Femur (tissue), 1 donor: ENCODE results near the gene POLR2J3.
"Not testable (repeated sequence)": the region's sequence is repeated elsewhere in the genome, so short reads cannot be mapped to it uniquely, and the experiment has no call there.

Experiments
- DNase-seq: peaks from one replicate; pipeline ENCODE4 v3.0.0-alpha.2; 2017

Gene POLR2J3

DNA sequence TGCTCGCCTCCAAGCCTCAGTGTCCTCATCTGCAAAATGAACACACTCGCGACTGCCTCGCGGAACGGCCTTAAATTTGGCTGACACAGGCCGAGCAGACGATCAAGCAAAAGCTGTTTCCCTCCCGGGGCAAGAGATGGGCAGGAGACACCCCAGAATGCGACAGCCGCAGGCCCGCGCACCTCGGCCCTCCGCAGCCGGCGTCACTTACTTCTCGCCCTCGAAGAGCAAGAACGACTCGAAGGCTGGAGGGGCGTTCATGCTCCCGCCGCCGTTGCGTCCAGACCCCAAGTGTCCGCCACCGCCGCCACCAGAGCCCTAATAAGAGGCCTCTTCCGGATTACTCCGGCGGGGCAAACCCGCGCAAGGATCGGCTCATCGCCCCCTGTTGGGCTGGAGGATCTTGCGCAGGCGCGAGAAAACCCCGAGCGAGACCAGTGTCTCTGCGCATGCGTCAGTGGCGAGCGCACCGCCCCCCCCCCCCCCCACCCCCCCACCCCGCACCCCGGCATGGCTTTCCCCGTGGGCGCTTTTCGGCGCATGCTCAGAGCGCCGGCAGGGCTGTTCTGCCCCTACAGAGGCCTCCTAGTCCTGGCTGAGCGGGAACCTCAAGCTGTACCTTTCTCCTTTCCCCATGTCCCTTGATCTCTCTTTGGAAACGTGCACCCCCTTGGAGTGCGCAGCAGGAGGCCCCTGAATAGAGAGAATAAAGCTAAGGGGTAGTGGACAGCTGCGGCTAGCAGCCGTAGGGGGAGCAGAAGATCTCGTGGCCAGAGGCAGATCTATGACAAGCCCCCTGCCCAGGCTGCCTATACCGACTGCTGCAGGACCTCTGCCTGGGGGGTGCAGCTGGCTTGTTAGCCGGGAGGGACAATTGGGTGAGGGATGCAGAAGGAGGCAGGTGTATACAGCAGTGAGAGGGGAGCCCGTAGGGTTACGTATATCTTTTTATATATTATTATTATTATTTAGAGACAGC lies at the start of gene POLR2J3:
Gene POLR2J3, minus strand, starts transcription at position 323 of the 979 bp plus-strand sequence. Its CDS starts 62 bp downstream, at position 261.
- not testable (repeated sequence) for DNase-seq

DNA sequence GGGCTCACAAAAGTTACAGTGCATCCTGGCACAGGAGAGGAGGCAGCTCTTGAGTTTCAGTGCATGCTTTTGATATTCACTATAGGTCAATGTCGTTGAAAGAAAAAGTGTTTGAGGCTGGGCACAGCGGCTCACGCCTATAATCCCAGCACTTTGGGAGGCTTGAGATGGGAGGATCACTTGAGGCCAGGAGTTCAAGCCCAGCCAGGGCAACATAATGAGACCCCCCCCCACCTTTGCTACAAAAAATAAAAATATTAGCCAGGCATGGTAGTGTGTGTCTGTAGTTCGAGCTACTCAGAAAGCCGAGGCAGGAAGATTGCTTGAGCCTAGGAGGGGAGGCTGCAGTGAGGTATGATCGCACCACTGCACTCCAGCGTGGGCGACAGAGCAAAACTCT lies 45.7 kb upstream of the POLR2J3 start:
- DNase-seq: not testable (repeated sequence)

DNA sequence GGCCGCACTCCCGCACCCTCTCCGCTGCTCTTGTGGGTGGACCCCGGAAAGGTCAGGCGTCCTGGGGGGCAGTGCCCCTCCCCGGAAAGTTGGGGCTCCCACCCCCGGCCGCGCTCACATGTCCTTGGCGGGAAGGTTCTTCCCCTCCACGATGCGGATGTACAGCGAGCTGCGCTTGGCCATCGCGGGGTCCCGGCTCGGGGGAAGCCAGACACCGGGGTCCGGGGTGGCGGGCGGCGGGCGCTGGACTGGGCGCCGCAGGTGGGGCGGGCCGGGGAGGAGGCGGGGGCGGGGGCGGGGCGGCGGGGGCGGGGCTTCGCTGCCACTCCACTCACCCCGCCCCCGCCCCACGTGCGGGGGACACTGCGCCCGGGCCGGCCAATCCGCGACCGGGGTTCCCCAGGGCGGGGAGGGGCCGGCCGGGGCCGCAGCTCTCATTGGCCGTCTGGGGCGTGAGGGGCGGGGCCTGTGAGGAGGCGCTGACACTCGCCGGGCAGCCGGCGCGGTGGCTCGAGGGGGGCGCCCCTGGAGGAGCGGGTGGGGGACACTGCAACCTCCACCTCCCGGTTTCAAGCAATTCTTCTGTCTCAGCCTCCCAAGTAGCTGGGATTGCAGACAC lies 44.2 kb upstream of the POLR2J3 start, which contains the start of gene RASA4:
Gene RASA4, minus strand, starts transcription at position 250 of the 619 bp plus-strand sequence. Its CDS starts 67 bp downstream, at position 183.
- DNase-seq: peak; percentile 65

DNA sequence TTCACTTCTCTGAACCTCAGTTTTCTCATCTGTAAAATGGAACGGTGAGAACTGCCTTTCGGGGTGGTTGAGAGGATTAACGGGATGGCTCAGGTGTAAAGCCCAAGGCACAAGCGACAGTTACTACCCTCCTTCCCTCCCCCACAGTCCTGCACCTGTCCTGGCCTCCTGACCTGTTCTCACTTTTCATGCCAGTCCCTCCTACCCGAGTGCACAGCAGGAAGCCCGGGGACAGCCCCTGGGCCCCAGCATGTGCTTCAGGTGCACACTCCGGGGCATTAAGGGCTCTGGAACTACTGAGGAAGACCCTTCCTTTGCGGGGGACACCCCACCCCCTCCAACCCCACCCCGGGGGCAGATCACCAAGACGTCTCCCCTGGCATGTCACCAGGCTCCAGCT lies 43.5 kb upstream of the POLR2J3 start:
- not testable (repeated sequence) for DNase-seq

DNA sequence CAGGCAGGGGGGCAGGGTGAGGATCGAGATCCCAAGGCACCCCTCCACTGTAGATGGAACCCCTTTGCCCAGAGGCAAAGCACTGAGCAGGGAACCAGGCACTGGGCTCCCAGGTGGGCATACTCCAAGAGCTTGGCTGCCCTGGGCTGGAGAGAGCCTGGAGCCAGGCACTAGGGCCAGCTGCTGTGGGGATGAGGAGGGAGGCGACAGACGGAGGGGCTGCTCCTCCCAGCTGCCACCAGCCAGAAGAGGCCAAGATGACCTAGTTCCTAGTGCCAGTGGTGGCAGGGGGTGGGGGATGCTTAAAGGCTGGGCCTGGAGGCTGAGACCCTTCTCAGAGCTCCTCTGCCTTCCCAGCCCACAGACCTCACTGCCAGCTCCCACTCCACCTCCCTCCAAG lies 42.5 kb upstream of the POLR2J3 start:
- not testable (repeated sequence) for DNase-seq

DNA sequence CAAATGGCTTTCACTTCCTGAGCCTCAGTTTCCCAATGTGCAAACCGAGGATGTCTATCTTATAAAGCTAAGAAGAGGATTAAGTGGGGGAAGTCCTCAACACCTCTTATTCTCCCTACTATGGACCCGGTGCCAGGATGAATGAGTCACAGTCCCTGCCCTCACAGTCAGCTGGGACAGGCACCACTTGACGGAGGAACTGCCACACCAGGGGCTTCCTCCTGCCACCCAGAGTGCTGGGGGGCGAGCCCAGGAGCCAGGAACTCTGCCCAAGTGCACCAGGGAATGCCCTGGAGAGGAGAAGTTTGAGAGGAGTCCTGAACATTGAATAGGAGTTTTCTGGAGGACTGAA lies 41.9 kb upstream of the POLR2J3 start:
- not testable (repeated sequence) for DNase-seq

DNA sequence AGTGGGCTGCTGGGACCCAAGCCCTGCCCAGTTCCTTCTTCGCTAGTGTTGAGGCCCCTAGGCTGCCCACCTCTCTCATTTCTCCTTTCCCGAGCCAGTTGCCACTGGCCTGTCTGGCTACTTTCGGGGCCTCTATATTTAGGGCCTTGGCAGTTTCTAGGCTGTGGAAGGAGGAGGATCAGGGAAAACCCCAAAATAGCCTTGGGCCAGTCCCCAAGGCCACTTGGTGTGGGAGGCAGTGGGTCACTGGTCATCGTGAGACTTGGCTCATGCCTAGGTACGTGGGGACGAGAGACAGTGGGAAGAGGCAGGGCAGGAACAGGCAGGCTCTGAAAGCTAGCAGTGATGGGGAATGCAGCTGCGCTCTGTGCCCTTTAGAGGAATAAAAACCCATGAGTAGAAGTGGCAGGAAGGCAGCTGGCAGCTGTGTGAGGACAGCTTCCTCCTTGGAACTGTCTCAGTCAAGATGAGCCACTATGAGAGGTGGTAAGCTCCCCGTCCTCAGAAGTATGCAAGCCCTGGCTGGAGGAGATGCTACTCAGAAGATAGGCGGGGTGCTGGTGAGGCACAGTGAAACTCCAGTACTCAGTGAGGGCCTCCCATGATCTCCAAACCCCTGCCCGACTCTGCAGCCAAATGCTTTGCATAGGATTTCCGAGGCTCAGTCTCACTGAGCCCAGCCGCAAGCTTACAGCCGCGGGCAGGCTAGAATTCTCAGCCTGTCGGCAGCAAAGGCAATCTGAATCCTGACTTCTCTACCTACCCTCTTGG lies 41.4 kb upstream of the POLR2J3 start:
- not testable (repeated sequence) for DNase-seq

DNA sequence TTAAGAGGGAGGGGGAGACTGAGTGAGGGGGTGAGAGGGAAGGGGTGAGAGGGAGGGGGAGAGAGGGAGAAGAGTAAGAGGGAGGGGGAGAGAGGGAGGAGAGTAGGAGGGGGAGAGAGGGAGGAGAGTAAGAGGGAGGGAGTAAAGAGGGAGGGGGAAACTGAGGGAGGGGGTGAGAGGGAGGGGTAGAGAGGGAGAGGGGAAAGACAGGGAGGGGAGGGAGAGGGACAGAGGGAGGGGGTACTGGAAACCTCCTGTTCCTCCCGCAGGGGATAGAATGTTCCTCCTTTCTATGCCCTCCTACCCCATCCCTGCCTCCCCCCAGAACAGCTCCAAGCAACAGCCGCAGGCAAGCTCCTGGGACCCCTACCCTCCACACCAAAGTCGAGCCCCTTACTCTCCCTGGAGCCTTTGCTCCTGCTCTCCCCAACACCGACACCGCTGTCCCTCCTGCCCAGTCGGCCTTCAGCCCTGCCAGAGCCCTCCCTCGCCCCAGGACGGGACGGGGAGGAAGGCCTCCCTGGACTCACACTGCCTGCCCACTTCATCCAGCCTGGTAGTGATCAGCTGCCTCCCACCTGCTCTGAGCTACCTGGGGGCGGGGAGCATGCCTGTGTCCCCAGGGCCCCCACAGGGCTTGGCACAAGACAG lies 39.4 kb upstream of the POLR2J3 start:
- peak; percentile 48 for DNase-seq

DNA sequence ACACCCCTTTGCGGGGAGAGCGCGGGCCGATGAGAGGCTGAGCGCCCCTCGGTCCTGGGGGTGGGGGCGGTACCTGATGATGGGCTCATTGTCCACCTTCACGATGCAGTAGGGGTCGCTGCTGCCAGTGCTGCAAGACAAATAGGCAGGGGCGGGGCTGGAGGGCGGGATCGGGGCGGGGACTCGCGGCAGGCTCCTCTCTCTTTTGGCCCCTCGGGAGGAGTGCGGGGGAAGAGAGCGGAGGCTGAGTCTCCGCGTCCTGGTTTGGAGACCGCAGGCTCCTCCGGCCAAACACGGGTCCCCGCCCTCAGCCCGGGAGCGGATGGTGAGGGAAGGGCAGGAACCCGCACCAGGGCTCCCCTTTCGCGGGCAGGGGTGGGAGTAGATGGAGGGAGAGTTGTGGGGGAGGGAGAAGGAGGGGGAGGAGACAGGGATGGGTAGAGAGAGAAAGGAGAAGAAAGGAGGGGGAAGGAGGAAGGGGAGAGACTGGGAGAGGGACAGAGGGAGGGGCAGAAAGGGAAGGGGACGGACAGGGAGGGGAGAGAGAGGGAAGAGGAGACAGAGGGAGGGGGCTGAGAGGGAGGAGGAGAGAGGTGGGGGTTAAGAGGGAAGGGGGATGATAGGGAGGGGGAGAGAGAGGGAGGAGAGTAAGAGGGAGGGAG lies 38.8 kb upstream of the POLR2J3 start:
- DNase-seq: not testable (repeated sequence)

DNA sequence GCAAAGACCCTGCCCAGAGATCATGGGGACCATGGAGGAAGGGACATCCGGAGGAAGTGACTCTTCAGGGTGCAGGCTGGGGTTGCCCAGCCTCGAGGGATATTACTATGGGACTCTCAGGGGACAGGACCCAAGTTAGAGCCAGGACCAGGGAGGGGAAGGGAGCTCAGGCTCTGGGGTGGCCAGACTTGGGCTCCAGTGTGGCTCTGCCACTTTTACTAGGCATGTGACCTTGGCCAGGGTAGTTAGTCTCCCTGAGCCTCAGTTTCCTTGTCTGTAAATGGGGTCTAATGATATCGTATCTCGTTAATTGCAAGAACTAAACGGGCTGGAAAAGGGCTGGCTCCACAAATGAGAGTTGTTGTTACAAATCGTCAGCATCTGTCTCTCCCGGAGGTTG lies 38.1 kb upstream of the POLR2J3 start:
- not testable (repeated sequence) for DNase-seq

DNA sequence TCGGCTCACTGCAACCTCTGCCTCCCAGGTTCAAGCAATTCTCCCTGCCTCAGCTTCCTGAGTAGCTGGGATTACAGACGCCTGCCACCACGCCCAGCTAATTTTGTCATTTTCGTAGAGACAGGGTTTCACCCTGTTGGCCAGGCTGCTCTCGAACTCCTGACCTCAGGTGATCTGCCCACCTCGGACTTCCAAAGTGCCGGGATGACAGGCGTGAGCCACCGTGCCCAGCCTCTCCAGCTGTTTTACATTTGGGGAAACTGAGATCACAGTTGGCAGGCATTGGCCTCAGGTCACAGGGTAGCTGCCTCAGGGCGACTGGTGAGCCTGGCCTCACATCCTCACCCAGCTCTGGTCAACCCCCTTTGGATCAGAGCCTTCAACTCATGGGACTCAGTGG lies 37.4 kb upstream of the POLR2J3 start:
- DNase-seq: not testable (repeated sequence)

DNA sequence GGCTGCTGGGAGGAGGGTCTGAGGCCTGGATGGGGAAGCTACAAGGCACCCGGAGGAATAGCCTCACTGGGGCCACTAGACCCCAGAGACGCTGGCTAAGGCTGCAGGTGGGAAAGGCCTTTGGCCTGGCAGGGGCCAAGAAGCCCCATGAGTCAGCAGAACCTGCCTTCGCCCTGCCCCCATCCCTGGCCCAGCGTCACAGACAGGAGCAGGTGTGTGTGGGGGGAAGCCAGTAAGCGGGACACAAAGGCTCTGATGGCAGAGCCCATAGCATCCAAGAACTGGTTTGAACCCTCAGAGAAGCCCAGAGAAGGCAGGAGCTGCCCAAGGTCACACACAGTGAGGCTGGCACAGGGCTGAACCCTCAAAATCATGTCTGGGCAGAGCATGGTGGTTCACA lies 34.5 kb upstream of the POLR2J3 start:
- not testable (repeated sequence) for DNase-seq

DNA sequence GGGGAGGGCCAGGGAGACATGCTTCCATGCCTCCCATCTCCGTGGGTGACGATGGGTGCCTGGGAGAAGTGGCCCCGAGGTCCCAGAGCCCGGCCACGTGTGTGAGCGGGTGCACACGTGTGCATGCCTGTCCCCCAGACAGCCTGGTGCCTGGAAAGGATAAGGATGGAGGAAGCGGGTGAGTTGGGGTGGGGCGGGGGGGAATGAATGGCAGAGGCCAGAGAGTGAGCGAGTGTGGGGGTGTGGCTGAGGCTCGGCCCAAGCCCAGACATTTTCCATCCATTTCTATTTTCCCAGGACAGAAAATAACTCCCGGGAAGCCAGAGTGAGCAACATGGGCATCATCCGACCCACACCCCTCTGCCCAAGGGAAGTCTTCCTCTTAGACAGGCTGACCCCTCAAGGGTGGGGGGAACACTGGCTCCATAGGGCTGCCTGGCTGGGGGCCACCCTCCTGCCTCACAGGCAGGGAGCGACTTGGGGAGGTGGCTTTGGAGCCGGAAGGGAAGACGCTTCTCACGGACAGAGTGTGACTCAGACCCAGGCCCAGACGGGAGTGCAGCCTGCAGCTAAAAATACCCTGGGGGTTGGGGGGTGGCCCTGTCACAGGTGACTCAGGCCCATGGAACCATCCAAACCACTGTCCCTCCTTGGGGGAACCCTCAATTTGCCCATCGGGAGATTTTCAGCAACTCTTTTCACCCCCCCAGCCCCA lies 32.2 kb upstream of the POLR2J3 start:
- DNase-seq: not testable (repeated sequence)

DNA sequence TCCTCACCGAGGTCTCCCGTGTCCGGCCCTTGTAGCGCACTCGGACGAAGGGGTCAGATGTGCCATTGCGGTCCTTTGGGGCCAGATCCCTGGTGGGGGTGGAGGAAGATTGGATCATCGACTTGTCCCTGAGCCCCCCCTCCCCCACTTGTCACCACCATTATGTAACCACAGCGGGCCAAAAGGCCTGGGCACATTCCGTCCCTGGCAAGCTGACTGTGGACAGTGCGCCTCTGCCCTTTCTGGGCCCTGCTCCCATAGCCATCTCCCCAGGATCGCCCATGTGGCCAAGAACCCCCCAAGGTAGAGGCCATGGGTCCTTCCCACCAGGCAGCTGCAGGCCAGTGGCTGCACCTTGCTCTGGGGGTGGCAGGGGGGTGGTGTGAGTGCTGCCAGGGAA lies 29.9 kb upstream of the POLR2J3 start:
- DNase-seq: not testable (repeated sequence)

DNA sequence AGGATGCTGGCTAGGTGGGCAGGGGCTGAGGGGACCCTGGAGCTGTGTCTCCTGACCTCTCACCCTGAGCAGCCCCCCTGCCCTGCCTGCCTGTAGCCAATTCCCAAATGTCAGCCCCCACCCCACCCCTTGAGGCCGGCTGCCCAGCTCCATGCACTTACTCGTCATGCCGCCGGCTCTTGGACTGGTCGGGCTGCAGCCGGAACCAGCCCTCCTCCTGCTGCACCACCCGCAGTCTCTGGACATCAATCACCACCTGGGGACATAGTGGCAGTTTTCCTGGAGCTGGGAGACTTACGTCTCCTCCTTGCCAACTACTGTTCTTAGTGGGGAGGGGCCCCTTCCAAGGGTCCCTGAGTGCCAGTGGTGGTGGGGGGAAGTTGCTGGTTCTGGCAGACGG lies 27.3 kb upstream of the POLR2J3 start:
- DNase-seq: not testable (repeated sequence)

DNA sequence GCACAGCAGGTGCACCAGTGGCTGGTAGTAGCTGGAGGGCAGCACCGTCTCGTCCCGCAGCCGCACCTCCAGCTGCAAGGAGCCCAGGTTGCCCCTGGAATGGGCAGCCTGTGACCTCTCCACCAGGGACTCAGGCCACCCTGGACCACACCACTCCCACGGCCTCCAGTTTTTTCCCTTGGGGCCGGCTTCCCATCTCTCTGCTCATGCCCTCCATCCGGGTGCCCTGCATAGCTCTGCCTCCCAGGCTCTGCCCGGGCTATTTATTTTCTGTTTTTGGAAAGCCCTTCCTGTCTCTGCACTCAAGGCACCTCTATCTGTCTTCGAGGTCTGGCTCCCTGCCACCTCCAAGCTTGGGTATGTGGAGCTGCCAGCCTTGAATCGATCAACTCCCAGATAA lies 23.7 kb upstream of the POLR2J3 start:
- not testable (repeated sequence) for DNase-seq

DNA sequence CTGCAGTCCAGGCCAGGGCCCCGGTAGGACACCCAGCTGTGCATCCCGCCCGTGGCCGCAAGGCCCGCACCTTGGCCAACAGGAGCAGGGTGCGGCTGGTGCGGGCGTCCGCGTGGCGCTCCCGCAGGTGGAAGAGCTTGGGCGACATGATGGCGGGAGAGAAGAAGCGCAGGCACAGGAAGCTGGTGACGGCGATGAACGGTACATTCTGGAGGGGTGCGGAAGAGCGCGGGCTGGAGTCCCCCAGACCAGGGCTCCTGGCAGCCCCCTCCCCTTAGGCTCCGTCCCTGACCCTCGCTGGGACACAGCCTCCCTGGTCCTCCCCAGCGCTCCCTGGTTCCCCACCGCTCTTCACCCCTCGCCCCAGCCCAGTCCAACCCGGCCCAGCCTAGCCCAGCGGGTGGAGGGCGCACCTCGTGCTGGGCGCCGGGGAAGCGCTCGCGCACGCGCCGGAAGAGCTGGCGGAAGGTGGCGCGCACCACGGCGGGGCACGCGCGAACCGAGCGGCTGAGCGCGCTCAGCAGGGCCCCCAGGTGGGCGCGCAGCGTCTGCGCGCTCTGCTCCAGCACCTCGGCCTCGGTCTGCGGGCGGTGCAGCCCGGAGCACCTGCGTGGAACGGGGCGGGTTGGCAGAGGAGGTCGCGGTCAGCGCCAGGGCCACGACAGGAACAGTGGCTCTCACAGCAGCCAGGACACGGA lies 21.4 kb upstream of the POLR2J3 start:
- not testable (repeated sequence) for DNase-seq

DNA sequence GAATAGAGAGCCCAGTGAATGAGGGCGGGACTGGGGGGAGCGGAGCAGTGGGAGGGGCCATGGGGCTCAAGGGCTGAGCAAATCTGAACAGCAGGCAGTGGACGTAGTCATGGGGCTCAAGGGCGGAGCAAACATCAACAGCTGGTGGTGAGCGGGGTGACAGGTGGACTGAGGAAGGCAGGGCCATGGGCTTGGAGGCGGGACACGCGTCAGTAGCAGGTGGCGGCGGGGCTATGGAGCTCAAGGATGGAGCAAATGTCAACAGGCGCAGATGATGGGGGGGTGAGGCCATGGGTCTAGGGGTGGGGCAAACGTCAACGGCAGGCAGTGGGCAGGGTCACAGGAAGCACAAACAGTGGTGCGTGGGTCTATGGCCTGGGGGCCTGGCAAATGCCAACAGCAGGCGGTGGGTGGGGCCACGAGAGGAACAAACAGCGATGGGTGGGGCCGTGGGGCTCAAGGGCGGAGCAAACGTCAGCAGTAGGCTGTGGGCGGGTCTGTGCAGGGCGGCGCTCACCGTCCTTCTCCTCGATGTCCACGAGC lies 20.2 kb upstream of the POLR2J3 start:
- not testable (repeated sequence) for DNase-seq

DNA sequence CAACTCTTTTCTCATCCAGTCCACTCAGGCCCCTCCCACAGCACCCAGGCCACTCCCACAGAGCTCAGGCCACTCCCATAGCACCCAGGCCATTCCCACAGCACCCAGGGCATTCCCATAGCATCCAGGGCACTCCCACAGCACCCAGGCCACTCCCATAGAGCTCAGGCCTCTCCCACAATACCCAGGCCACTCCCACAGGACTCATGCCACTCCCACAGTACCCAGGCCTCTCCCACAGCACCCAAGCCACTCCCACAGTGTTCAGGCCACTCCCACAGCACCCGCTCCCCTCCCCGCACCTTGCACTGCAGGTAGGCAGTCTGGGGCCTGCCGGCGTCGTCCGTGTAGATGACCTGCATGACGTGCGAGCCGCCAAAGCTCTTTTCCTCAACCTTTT lies 17.5 kb upstream of the POLR2J3 start:
- DNase-seq: not testable (repeated sequence)

DNA sequence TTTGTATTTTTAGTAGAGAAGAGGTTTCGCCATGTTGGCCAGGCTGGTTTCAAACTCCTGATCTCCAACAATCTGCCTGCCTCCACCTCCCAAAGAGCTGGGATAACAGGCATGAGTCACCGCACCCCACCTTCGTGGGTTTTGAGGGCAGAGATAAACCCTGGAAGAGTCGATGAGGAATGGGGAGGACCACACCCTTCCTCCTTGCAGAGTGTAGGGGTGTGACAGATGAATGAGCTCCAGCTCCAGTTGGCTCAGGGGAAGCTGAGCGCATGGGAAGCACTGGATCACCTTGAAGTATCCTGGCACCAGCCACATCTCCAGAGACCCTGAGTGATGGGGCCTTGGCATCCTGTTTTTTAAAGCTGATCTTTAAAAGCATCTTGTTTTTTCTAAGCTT lies 11.1 kb upstream of the POLR2J3 start:
- DNase-seq: not testable (repeated sequence)
